GM12878 (cell line): ENCODE data around the gene RAB26. TPM values are rescaled to one million over a fixed set of nuclear protein-coding genes. Genes with fewer than 3 reads are reported as not detected.

ENCODE experiments used
- ATAC-seq: fragments of 200-7000 bp; cut with Tn5 transposase; 3 replicates; pipeline ENCODE4 v1.9.1; 2020; ENCODE audit warnings: mild to moderate bottlenecking, moderate library complexity
- BruUV-seq: library from RNA; stranded (reverse); fragments of 400-500 nt; replicated peaks from 2 replicates; lab custom pipeline; 2021; lab: Mats Ljungman, UMichigan
- CTCF ChIA-PET: fragments of 300-600 bp; sonication (Branson Sonifier 250); formaldehyde crosslinking; extraction: SDS; loops from one replicate; lab custom pipeline; 2021; ENCODE audit warnings: inconsistent platforms; lab: Yijun Ruan, JAX
- POLR2A ChIA-PET: fragments of 350-600 bp; formaldehyde crosslinking; extraction: SDS; loops from one replicate; lab custom pipeline; 2021; ENCODE audit warnings: inconsistent platforms; lab: Charles Lee
- RAD21 ChIA-PET: fragments of 300-600 bp; sonication (Branson Sonifier 250); formaldehyde crosslinking; loops from one replicate; lab custom pipeline; 2023; ENCODE audit warnings: antibody characterized with exemption; ENCODE audit not compliant: unreplicated experiment; lab: Charles Lee
- SMC1A ChIA-PET: fragments of 300-600 bp; sonication (Branson Sonifier 250); formaldehyde crosslinking; loops from one replicate; lab custom pipeline; 2023; ENCODE audit not compliant: unreplicated experiment, uncharacterized antibody; lab: Charles Lee
- DNase-seq: peaks from one replicate; pipeline ENCODE4 v3.0.0-alpha.2; 2011; ENCODE audit warnings: low read depth, low spot score
- FAIRE-seq: peaks from 3 replicates; lab custom pipeline; 2011; peaks lifted over from hg19 to GRCh38; lab: Jason Lieb, UNC
- H2AFZ ChIP-seq: 2 replicates; pipeline ENCODE4 v1.6.0; 2011; ENCODE audit warnings: low read depth, low read length, control low read depth; ENCODE audit not compliant: control insufficient read depth
- H3K27ac ChIP-seq: 2 replicates; pipeline ENCODE4 v1.5.1; 2011; ENCODE audit warnings: control low read depth; ENCODE audit not compliant: control insufficient read depth, insufficient read depth
- H3K27me3 ChIP-seq, 2 experiments: replicated peaks in 1 of 2; 2 replicates each; pipeline versions ENCODE4 v1.6.0 to v1.6.1; 2011; ENCODE audit warnings: low read length in 1 of 2; ENCODE audit not compliant: control insufficient read depth in 2 of 2, insufficient read depth in 2 of 2
- H3K36me3 ChIP-seq, 2 experiments: 2 replicates each; pipeline ENCODE4 v1.5.1; 2011; ENCODE audit warnings: low read length in 1 of 2; ENCODE audit not compliant: control insufficient read depth in 2 of 2, insufficient read depth in 2 of 2
- H3K4me1 ChIP-seq: 2 replicates; pipeline ENCODE4 v1.6.1; 2011; ENCODE audit warnings: mild to moderate bottlenecking, low read length, moderate library complexity, mixed read lengths; ENCODE audit not compliant: control insufficient read depth, insufficient read depth
- H3K4me2 ChIP-seq: 2 replicates; pipeline ENCODE4 v1.6.0; 2011; ENCODE audit warnings: control low read depth; ENCODE audit not compliant: control insufficient read depth, insufficient read depth
- H3K4me3 ChIP-seq: fragments of 200-600 bp; sonication (generic); 2 replicates; pipeline ENCODE4 v1.5.1; 2016
- H3K79me2 ChIP-seq: 2 replicates; pipeline ENCODE4 v1.6.0; 2011; ENCODE audit warnings: low read length; ENCODE audit not compliant: control insufficient read depth, insufficient read depth
- H3K9ac ChIP-seq: 2 replicates; pipeline ENCODE4 v1.8.0; 2011; ENCODE audit warnings: low read length, control low read depth, mixed read lengths; ENCODE audit not compliant: control insufficient read depth, insufficient read depth
- H3K9me3 ChIP-seq: replicated peaks from 3 replicates; pipeline ENCODE4 v1.5.1; 2011; ENCODE audit warnings: mild to moderate bottlenecking, low read length; ENCODE audit not compliant: control insufficient read depth, insufficient read depth
- H4K20me1 ChIP-seq: 2 replicates; pipeline ENCODE4 v1.6.0; 2011; ENCODE audit not compliant: control insufficient read depth, insufficient read depth
- CHD2 ChIP-seq: IDR thresholded peaks from 2 replicates; pipeline ENCODE4 v1.6.1; 2011; ENCODE audit warnings: low read depth, low read length, improper control_type of control experiment, borderline replicate concordance
- SKIL ChIP-seq: fragments of 450-650 bp; IDR thresholded peaks from 2 replicates; pipeline ENCODE4 v1.6.1; 2017; ENCODE audit warnings: mild to moderate bottlenecking, low read depth, inconsistent platforms; ENCODE audit not compliant: poor library complexity, severe bottlenecking
- SMAD1 ChIP-seq: fragments of 450-650 bp; IDR thresholded peaks from 2 replicates; pipeline ENCODE4 v1.6.1; 2018; ENCODE audit warnings: mild to moderate bottlenecking, low read depth; ENCODE audit not compliant: partially characterized antibody
- SMARCA5 ChIP-seq: fragments of 450-650 bp; IDR thresholded peaks from 2 replicates; pipeline ENCODE4 v1.6.1; 2017; ENCODE audit warnings: mild to moderate bottlenecking
- SREBF1 ChIP-seq: IDR thresholded peaks from 2 replicates; pipeline ENCODE4 v1.6.1; 2012; ENCODE audit warnings: mild to moderate bottlenecking, low read length
- SUPT20H ChIP-seq: IDR thresholded peaks from 2 replicates; pipeline ENCODE4 v1.6.1; 2011; ENCODE audit warnings: low read depth, mild to moderate bottlenecking, low read length, moderate library complexity, borderline replicate concordance; ENCODE audit not compliant: control insufficient read depth
- YY1 ChIP-seq: IDR thresholded peaks from 2 replicates; pipeline ENCODE4 v1.6.1; 2011; ENCODE audit warnings: low read depth, mild to moderate bottlenecking, low read length
- WGBS: methylation state at CpG from one replicate; pipeline ENCODE4 v1.1.6; 2016; ENCODE audit warnings: low lambda C conversion rate; ENCODE audit not compliant: insufficient replicate concordance, insufficient coverage; ENCODE audit errors: missing lambda C conversion rate; 5-methylcytosine and 5-hydroxymethylcytosine counted together
- in situ Hi-C: fragments of 300-500 bp; cut with MboI; formaldehyde crosslinking; loops from 9 replicates; pipeline ENCODE4 v1.14.3; 2018; ENCODE audit warnings: mixed read lengths
- intact Hi-C: fragments of 100-400 bp; cut with micrococcal nuclease; formaldehyde crosslinking; loops from one replicate; pipeline ENCODE4 v1.14.2; 2022; ENCODE audit not compliant: unreplicated experiment
- polyA plus RNA-seq, 11 experiments: library from polyadenylated mRNA; depleted of rRNA in 4 of 11; unstranded in 6 of 11; stranded (reverse) in 5 of 11; fragments of >200 nt; fragmentation: Nextera tagmentation in 4 of 11; fragmentation: Illumina TruSeq in 1 of 11; extraction: Ambion mirVana in 4 of 11; extraction: Trizol in 1 of 11; gene quantifications; 1 replicate in 1 of 11; 2 replicates in 10 of 11; pipeline versions ENCODE4 v1.2.1 to v1.2.3, GENCODE V29; 2011 to 2016; ENCODE audit warnings: inconsistent platforms in 2 of 11, missing spikeins in 2 of 11, low read depth in 1 of 11
- total RNA-seq, 4 experiments: library from RNA; depleted of rRNA in 3 of 4; stranded (reverse); fragments of >200 nt in 3 of 4; fragmentation: Illumina TruSeq in 1 of 4; extraction: Trizol in 1 of 4; gene quantifications; 2 replicates each; pipeline versions ENCODE4 v1.2.1 to v1.2.3, GENCODE V29; 2013 to 2021
- TF ChIP-seq, protein P1 (sequence below): fragments of 450-650 bp; formaldehyde crosslinking; IDR thresholded peaks from 2 replicates; pipeline ENCODE4 v1.5.0; 2022; ENCODE audit warnings: mild to moderate bottlenecking, missing genetic modification characterization

Gene RAB26
- total and polyA plus RNA-seq, 10 of the 15 experiments (the other 5 are each of a cell fraction or from before 2014, with no cell fraction given), result 0.13 to 4.5 (median 0.33) TPM; not detected in 1

DNA sequence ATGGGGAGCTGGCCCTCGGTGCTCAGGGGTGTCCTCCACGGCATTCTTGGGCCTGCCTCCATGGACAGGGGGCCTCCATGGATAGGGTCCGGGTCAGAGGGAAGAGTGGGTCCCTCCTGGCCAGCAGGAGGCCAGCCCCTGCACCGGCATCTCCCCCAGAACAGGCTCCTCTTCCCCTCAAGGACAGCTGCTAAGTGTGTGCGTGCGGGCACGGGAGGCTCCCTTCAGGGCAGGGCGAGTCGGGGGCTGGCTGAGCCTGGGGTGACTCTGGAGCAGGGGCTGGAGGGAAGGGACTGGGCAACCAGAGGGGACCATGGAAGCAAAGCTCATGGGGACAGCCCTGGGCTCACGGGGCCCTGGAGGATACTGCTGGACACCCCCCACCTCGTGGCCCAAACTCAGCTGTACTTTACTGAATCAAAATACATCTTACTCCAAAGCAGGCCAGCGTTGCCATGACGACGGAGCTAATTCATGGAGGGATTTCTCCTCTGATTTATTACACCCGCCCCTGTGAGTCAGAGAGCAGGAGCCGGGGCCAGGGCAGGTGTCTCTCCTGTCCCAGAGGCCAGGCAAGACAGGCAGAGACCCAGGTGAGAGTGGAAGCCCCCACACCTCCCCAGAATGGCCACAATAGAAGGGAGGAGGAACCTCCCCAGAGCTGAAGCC lies 45.9 kb downstream of the RAB26 start:
- ATAC-seq (no peak; the same call in 2 of the 3 replicates), FAIRE-seq (no peak), DNase-seq (no peak)
- H3K79me2 ChIP-seq, result no peaks in the 10 kb centered on the region
- POLR2A ChIA-PET, result interaction anchor here (0.6 kb wide), 1 partner anchor 212 kb away, joined by 8 read pairs; no protein-coding TSS in a partner anchor
- RAD21 ChIA-PET, result interaction anchor here (1.0 to 1.5 kb wide), 3 partner anchors 57 to 307 kb away, joined by 4 to 11 read pairs (median 10); partner anchors contain the start of gene ECI1
- TF ChIP-seq CHD2 (no peak), SMAD1 (no peak)
- no peak overlapping the region for H2AFZ ChIP-seq
- no peaks in the 10 kb centered on the region; the same call in 1 of the 2 replicates for H3K4me1 ChIP-seq
- in situ Hi-C loops, result no loop called here
- CTCF ChIA-PET, result interaction anchor here (0.5 to 2.0 kb wide), 9 partner anchors 17 to 313 kb away, joined by 3 to 10 read pairs (median 3); partner anchors contain the start of genes ECI1 and PGP
- BruUV-seq, result no TSS peak
- no peak overlapping the region for H3K9ac ChIP-seq
- intact Hi-C loops, result loop anchor here (2.0 kb wide), 1 partner anchor 307 kb away; no protein-coding TSS in a partner anchor
- H3K4me2 ChIP-seq, result no peak overlapping the region
- SMC1A ChIA-PET, result no interaction called here
- no peaks in the 10 kb centered on the region for H4K20me1 ChIP-seq
- H3K9me3 ChIP-seq, result no peaks in the 10 kb centered on the region
- 39% methylated on average over 16 of the region's 16 CpGs for WGBS
- no peak overlapping the region for H3K27ac ChIP-seq
- H3K27me3 ChIP-seq, result peaks cover 12 to 15% of the 10 kb centered on the region in 2 experiments
- no peaks in the 10 kb centered on the region for H3K36me3 ChIP-seq
- no peak overlapping the region for H3K4me3 ChIP-seq

GRCh38 chr16:2194852-2195321 lies 46.5 kb downstream of the RAB26 start:
- FAIRE-seq (peak; percentile 69), ATAC-seq (peak; percentile 91), DNase-seq (peak; percentile 11)
- Histone ChIP-seq H4K20me1 (no peaks in the 10 kb centered on the region), H3K4me1 (no peaks in the 10 kb centered on the region; the same call in 1 of the 2 replicates), H3K27ac (no peak overlapping the region), H3K4me3 (no peak overlapping the region), H3K9me3 (no peaks in the 10 kb centered on the region), H3K9ac (no peak overlapping the region), H3K36me3 (no peaks in the 10 kb centered on the region), H3K79me2 (no peaks in the 10 kb centered on the region), H2AFZ (no peak overlapping the region), H3K27me3 (peaks cover 12 to 15% of the 10 kb centered on the region in 2 experiments), H3K4me2 (no peak overlapping the region)
- ChIA-PET RAD21 (interaction anchor here (0.7 to 1.5 kb wide), 4 partner anchors 56 to 307 kb away, joined by 3 to 11 read pairs (median 7); partner anchors contain the start of gene ECI1), SMC1A (no interaction called here), POLR2A (interaction anchor here (0.6 kb wide), 1 partner anchor 211 kb away, joined by 8 read pairs; no protein-coding TSS in a partner anchor), CTCF (interaction anchor here (0.5 to 2.0 kb wide), 12 partner anchors 16 to 313 kb away, joined by 3 to 10 read pairs (median 3); partner anchors contain the start of genes ECI1 and PGP)
- intact Hi-C loops (loop anchor here (2.0 kb wide), 1 partner anchor 306 kb away; no protein-coding TSS in a partner anchor), in situ Hi-C loops (no loop called here)
- WGBS, result 9% methylated on average over 10 of the region's 10 CpGs
- no TSS peak for BruUV-seq
- TF ChIP-seq SKIL (no peak), SUPT20H (no peak), SREBF1 (no peak), YY1 (no peak), SMARCA5 (peak; percentile 88)
- TF ChIP-seq, protein P1, sequence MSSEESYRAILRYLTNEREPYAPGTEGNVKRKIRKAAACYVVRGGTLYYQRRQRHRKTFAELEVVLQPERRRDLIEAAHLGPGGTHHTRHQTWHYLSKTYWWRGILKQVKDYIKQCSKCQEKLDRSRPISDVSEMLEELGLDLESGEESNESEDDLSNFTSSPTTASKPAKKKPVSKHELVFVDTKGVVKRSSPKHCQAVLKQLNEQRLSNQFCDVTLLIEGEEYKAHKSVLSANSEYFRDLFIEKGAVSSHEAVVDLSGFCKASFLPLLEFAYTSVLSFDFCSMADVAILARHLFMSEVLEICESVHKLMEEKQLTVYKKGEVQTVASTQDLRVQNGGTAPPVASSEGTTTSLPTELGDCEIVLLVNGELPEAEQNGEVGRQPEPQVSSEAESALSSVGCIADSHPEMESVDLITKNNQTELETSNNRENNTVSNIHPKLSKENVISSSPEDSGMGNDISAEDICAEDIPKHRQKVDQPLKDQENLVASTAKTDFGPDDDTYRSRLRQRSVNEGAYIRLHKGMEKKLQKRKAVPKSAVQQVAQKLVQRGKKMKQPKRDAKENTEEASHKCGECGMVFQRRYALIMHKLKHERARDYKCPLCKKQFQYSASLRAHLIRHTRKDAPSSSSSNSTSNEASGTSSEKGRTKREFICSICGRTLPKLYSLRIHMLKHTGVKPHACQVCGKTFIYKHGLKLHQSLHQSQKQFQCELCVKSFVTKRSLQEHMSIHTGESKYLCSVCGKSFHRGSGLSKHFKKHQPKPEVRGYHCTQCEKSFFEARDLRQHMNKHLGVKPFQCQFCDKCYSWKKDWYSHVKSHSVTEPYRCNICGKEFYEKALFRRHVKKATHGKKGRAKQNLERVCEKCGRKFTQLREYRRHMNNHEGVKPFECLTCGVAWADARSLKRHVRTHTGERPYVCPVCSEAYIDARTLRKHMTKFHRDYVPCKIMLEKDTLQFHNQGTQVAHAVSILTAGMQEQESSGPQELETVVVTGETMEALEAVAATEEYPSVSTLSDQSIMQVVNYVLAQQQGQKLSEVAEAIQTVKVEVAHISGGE (CRISPR knock-in tag), result no peak
